HG03103 (cell line): ENCODE data around the gene VPS13D.
A peak's percentile ranks its signal among the peaks of the same experiment; 100 is the strongest.

ENCODE experiments used
- ATAC-seq: cut with Tn5 transposase; IDR thresholded peaks from one replicate; pipeline ENCODE4 v1.9.1; 2021; ENCODE audit warnings: low read depth; ENCODE audit not compliant: unreplicated experiment

The VPS13D gene, protein sequence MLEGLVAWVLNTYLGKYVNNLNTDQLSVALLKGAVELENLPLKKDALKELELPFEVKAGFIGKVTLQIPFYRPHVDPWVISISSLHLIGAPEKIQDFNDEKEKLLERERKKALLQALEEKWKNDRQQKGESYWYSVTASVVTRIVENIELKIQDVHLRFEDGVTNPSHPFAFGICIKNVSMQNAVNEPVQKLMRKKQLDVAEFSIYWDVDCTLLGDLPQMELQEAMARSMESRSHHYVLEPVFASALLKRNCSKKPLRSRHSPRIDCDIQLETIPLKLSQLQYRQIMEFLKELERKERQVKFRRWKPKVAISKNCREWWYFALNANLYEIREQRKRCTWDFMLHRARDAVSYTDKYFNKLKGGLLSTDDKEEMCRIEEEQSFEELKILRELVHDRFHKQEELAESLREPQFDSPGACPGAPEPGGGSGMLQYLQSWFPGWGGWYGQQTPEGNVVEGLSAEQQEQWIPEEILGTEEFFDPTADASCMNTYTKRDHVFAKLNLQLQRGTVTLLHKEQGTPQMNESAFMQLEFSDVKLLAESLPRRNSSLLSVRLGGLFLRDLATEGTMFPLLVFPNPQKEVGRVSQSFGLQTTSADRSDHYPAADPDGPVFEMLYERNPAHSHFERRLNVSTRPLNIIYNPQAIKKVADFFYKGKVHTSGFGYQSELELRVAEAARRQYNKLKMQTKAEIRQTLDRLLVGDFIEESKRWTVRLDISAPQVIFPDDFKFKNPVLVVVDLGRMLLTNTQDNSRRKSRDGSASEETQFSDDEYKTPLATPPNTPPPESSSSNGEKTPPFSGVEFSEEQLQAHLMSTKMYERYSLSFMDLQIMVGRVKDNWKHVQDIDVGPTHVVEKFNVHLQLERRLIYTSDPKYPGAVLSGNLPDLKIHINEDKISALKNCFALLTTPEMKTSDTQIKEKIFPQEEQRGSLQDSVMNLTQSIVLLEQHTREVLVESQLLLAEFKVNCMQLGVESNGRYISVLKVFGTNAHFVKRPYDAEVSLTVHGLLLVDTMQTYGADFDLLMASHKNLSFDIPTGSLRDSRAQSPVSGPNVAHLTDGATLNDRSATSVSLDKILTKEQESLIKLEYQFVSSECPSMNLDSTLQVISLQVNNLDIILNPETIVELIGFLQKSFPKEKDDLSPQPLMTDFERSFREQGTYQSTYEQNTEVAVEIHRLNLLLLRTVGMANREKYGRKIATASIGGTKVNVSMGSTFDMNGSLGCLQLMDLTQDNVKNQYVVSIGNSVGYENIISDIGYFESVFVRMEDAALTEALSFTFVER (N-terminal part only)

DNA sequence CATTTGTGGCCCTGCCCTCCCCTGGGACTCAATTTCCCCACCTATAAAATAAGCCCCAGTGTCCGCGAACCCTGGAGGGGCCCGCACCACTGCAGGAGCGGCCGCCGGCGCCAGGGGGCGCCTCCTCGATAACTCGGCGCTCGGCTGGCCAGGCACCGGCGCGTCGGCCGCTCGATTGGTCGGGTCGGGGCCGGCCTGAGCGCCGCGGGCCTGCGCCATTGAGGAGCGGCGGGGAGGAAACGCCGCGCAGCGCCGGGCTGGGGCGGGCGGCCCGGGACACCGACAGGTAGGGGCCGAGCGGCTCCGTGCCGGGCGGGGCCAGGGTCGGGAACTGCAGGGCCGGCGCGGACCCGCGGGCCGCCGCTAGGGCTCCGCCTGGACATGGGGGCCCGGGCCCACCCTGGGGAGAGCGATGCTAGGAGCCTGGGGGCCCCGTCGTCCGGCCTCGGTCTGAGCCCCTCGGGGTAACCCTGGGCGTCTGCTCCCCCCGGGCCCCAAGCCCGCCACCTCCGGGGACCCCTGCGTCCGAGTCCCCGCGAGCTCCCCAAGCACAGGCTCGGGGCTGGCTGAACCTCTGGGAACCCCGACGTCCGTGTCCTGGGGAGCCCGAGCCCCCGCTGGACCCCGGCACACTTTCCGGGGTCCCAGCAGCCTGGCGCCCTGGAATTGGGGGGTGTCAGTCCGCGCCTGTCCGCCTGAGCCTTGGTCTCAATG is at the start of gene VPS13D:
TSS of gene VPS13D (plus strand) at position 196 of the 714 bp plus-strand sequence. CDS start 4,237 bp downstream, outside the sequence.
- peak; percentile 70 for ATAC-seq

- no peak for ATAC-seq
Observed at GRCh38 chr1:12180315-12180714, 49.5 kb upstream of the VPS13D start.

DNA sequence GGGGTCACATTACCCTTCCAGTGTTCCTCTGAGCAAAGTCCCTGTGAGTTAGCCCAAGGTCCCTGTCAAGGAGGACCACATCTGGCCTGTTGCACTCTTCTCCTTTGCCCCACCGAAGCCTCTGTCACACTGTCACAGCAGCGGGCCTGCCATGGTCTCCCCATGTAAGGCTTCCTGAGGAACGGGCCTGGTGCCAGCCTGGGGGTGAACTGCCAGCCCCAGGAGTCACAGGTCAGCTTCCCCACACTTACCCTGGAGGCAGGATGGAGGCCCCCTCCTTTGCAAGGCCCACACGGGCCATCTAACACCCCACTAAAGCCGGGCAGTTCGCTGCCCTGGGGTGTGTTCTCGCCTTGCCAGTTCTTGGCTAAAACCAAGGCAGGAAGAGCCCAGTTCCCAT is 48.9 kb upstream of the VPS13D start:
- ATAC-seq, result no peak

- ATAC-seq, result no peak
Observed at GRCh38 chr1:12181568-12181967, 48.3 kb upstream of the VPS13D start.

- ATAC-seq, result no peak
Observed at GRCh38 chr1:12182410-12182984, 47.3 kb upstream of the VPS13D start.

GRCh38 chr1:12183095-12183794 is 46.6 kb upstream of the VPS13D start:
- ATAC-seq, result no peak

DNA sequence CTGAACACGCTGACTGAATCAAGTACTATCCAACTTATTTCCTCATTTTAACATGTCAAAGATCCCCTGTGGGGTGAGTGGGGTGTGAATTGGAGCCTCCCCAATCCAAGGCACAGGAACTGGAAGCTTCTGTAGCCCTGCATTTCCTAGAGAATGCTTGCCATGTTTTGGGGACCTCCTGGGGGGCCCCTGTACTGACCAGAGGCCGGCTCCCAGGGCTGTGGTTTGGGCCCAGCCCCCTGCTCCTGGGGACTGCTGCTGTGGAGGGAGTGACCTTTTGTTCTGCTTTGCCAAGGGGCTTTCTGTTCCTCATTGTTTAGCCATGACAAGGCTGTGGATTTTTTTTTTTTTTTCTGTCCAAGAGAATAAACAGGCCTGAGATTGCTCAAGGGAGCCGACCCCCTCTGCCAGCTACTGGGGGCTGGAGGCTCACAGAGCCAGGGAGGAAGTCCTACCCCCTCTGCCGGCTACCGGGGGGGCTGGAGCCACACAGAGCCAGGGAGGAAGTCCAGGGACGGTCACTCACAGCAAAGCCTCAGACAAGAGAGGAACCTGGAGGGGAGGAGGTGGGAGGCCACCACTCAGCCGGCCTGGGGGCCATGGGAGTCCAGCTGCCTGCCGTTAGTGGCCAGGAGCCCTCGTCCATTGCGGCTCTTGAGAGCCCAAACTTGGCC is 45.7 kb upstream of the VPS13D start:
- ATAC-seq, result no peak

GRCh38 chr1:12185036-12185917 is 44.6 kb upstream of the VPS13D start:
- ATAC-seq, result no peak

- ATAC-seq, result no peak
Observed at GRCh38 chr1:12185918-12186678, 43.7 kb upstream of the VPS13D start.

DNA sequence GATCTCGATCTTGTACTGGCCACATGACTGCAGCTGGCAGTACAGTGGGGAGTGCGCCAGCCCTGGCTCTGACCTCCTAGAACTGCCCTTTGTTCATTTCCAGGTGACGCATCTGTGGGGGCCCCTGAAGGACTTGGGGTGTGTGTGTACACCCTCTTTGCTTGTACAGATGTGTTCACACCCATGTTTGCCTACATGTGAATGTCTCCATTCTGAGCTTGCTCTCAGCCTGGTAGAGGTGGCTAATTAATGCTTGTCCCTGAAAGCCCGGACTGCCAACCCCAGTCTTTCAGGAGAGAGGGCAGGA is 43.2 kb upstream of the VPS13D start:
- ATAC-seq, result no peak

GRCh38 chr1:12188115-12188514 is 41.7 kb upstream of the VPS13D start:
- no peak for ATAC-seq

- ATAC-seq, result no peak
Observed at GRCh38 chr1:12188657-12189327, 41.0 kb upstream of the VPS13D start.

GRCh38 chr1:12189328-12189682 is 40.5 kb upstream of the VPS13D start:
- ATAC-seq, result no peak

GRCh38 chr1:12191242-12192032 is 38.4 kb upstream of the VPS13D start:
- no peak for ATAC-seq

- no peak for ATAC-seq
Observed at GRCh38 chr1:12194666-12195216, 35.1 kb upstream of the VPS13D start.

- ATAC-seq, result no peak
Observed at GRCh38 chr1:12195416-12195815, 34.4 kb upstream of the VPS13D start.
